HG03565 (cell line): Measurements from ENCODE around the gene LIM2.
"Not testable (repeated sequence)": the region's sequence is repeated elsewhere in the genome, so short reads cannot be mapped to it uniquely, and the experiment has no call there.

Experiments
- ATAC-seq: cut with Tn5 transposase; IDR thresholded peaks from one replicate; pipeline ENCODE4 v1.9.1; 2021; ENCODE audit warnings: mild to moderate bottlenecking, moderate library complexity; ENCODE audit not compliant: unreplicated experiment

Gene LIM2

GRCh38 chr19:51397453-51397852 lies 9.7 kb upstream of the LIM2 start:
- not testable (repeated sequence) for ATAC-seq

DNA sequence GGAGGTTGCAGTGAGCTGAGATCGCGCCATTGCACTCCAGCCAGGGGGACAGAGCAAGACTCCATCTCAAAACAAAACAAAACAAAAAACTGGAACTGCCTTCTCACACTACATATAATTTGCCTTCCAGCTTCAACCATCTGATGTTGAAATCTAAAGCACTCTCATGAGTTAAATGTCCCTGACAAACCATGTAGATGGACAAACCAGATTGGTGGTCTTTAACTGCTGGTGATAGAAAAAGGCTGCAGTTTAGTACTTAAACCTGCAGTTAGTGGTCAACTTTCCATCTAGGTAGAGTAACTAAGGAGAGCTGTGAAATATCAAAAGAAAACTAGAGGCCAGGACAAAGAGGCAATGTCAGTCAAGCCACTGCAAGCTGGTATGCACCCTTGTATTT lies 8.4 kb upstream of the LIM2 start:
- no peak for ATAC-seq

GRCh38 chr19:51394050-51394836 lies 6.5 kb upstream of the LIM2 start:
- peak; percentile 81 for ATAC-seq

DNA sequence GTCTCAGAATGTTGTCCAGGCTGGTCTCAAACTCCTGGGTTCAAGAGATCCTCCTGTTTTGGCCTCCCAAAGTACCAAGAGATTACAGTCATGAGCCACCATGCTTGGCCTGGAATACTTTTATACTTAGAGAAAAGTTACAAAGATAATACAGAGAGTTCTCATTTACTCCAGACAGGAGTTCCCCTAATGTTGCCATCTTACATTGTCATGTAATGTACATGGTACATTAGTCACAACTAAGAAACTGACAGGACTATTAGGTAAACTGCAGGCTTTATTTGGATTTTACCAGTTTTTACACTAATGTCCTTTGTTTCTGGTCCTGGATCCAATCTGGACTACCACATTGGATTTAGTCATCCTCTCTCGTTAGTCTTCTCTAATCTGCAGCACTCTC lies 4.9 kb upstream of the LIM2 start:
- no peak for ATAC-seq

DNA sequence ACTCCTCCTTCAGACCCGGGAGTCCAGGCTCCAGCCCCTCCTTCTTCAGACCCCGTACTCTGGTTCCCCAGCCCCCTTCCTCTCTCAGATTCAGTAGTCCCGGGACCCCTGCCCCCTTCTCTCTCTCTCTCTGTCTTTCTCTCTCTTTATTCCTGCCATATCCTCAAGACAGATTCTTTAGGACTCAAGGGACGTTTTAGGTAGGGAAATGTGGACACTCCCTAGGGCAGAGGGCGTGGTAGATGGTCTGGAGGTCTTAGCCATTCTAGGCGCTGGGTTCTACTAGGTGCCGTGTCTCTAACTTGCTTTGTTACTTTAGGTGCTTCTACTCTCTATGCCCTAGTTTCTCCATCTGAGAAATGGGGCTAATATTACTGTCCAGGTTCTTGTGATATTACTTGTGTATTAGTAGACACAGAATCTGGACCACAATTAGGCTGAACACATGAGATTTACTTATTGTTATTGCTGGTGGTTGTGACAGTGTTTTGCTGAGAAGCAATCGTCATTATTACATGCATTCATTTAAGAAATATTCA lies 3.4 kb upstream of the LIM2 start:
- ATAC-seq = no peak

DNA sequence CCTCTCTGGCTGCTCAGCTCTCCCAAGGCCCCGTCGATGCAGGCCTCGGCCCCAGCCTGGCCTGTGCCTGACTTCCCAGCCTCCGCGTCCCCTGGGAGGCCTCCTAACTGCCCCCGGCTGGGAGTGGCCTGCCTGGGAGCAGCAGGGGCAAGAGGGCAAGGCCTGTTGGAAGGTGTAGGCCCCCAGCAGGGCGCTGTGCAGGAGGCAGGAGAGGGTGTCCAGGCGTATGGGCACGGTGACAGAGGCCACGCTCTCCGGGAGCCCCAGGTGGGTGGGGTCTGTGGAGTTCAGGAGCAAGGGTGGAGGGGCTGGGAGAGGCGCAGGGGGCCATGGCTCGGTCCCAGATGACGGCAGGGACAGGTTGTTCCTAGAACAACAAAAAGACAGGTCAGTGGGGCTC lies 1.4 kb upstream of the LIM2 start:
- ATAC-seq = no peak

- no peak for ATAC-seq
Measured at GRCh38 chr19:51386882-51387520, 773 bp downstream of the LIM2 start.

- ATAC-seq = no peak
Measured at GRCh38 chr19:51382004-51382403, 5.8 kb downstream of the LIM2 start.

GRCh38 chr19:51380379-51380778 lies 7.4 kb downstream of the LIM2 start:
- no peak for ATAC-seq

DNA sequence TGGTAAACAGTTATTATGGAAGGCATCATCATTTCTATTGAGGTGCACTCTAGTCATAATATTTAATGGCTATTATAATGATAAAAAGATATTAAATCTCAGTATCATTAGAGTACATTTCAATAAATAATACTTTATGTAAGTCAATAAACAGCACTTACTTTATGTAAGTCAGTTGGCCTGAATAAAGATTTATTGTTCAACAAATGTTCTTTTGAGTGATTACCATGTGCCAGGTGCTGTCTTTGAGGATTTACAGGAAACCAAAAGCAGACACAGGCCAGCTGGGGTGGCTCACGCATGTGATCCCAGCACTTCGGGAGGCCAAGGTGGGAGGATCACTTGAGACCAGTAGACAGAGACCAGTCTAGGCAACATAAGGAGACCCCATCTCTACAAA lies 10.4 kb downstream of the LIM2 start:
- no peak for ATAC-seq

GRCh38 chr19:51375504-51376221 lies 12.1 kb downstream of the LIM2 start:
- ATAC-seq = no peak

- ATAC-seq = no peak
Measured at GRCh38 chr19:51372649-51373504, 14.9 kb downstream of the LIM2 start, which contains the start of gene NKG7. Gene NKG7 (minus strand): TSS chr19:51372654. CDS start chr19:51372535, 119 bp downstream.

DNA sequence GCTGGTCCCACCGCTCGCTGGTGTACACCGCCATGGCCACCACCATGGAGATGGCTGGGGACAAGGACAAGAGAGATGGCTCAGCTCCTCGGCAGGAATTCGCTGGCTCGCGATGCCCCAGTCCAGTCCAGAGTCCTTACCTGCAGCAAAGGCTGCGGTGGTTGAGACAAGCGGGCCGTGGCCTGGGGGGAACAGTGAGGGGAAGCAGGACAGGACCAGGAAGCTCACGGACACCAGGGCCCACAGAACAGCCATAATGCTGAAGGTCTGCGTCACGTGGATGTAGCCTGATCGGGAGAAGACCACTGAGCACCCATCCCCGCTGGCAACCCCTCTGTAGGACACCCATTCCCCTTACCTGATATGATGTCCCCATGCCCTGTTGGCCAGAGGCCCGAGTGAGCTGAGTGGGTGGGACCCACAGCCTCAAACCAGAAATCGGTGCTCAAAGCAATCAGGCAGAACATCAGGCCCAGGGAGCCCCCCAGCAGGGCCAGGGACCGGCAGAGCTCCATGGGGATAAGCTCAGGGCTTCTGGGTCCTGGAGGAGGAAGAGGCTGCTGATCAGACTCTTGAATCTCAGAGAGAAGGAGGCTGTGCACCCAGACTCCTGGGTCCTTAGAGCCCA lies 15.6 kb downstream of the LIM2 start:
- no peak for ATAC-seq

DNA sequence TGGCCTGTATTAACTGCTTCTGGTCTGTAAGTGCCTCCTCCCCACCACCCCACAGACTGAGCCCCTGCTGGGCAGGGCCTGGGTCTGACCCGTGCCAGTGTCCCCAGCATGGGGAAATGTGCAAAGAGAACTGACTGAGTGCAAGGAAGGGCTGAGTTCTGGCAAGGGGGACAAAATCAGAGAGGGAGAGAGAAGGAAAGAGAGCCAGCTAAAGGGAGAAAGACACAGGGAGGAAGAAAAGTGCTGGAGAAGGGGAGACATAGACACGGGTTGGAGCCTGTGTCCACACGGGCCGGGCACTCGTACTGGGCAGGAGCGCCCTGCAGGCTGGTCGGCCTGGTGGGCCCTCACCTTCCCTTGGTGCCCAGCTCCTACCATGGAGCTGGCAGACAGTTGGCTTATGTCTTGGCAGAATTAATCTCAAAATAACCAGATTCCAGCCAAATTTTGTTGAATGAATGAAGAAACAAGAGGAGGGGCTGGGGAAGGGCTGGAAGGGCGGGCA lies 16.5 kb downstream of the LIM2 start:
- ATAC-seq = no peak

GRCh38 chr19:51370230-51370629 lies 17.5 kb downstream of the LIM2 start:
- ATAC-seq = no peak

DNA sequence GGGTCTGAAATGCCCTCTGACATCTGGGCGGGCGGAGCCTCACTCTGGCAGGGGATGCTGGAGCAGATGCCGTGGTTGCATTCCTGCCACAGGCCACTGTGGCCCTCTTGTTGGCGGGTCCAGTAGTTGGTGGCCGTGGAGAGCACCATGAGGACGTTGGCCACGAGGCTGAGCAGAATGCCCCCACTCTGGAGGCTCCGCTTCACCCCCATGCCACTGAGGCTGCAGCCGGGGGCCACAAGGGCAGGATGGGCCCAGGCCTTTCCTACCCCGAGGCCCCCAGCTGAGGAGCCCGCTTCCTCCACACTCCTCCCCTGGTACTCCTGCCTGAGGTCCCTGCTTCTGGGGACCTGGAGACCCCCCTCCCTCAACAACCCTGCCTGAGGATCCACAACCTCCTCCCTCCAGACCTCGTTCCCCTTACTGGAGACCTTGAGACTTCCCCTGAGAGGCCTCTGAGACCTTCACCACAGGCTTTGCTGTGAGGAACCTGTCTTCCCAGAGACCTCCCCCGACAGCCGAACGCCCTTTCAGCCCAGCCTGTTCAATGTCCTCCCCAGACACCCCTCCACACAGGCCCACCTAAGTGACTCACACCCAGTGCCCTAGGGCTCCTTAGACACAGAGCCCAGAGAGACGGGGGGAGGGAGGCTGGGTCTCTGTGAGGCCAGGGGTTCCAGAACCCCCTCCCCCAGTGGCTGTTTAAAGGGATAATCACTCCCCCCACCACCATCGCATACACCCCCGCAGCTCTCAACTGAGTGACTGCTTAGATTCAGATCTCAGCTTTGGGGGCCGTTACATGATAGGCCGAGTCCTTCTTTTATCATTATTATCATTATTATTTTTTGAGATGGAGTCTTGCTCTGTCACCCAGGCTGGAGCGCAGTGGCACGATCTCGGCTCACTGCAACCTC lies 19.1 kb downstream of the LIM2 start, which contains the start of gene CLDND2:
Gene CLDND2, minus strand, starts transcription at position 638 of the 917 bp plus-strand sequence. Its CDS starts 426 bp downstream, at position 212.
- ATAC-seq = no peak

DNA sequence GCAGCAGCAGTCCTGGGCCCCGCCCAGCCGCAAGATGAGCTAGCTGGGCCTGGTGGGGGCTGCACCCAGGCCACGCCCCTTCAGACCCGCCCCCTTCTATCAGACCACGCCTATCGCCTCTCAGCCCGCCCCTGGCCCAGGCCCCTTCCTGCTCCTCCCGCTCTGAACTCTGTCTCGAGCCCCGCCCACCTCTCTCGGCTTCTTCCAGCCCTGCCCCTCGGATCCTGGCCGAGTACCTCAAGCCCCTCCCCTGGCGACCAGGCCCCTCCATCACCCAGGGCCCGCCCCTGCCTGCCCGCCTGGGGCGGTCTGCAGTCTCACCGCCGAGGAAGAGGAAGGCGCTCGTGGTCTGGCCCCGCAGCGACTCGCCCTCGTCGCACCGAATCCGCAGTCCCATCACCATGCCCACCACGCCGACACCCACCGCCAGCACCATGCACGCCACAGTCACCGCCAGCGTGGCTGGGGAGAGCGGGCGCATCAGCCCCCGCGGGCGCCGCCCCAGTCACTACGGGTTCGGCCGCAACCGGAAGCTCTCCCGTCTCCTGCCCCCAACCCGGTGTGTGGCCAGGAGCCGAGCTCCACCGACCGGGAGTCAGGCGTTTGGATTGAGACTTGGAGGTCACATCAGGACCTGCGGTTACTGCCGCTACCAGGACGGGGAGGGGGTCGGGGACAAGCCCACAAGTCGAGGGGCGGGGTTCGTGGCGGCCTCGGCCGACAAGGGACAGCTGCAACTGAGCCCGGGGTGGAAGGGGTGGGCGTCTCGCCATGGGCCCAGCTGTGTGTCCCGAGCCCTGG lies 20.0 kb downstream of the LIM2 start:
- peak; percentile 50 for ATAC-seq

- no peak for ATAC-seq
Measured at GRCh38 chr19:51367255-51367564, 20.6 kb downstream of the LIM2 start.
